ENCODE measurements around the gene QDPR.

Gene QDPR

DNA sequence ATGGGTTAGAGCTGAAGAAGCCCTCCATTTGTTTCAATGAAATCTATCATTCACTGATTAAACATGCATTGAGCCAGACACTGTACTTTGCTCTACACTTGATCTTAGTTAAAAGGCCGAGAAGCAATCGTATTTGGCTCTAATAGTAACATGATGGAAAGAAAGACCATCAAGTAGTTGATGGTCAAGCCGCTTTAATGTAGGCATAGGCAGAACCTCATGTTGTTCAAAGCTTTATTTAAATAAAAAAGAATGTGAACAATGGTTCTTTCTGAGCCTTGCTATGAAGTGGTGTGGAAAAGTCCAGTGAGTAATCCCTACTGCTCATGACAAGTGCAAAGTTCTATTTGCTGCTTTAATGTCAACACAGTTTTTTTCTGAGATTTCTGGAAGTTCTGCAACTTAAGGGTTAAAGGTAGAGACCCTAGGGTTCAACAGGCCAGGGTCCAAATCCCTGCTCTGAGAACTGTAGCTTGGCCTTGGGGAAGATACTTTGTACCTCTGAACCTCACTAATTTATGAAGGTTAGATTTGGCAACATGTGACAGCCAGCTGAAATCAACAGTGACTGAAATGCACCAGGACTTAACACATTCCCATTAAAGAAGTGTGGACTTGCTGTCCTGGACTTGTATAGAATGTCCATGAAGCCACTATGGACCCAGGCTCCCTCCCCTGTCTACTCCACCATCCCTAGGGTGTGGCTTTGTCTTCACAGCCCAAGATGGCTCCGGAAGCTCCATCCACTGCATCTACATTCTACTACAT is 47.2 kb upstream of the QDPR start:
- Histone ChIP-seq H3K27me3 (ENCODE audit: insufficient read depth, poor library complexity, severe bottlenecking) (peaks cover 2% of the 10 kb centered on the region), H3K27ac (replicated peaks) (no peak overlapping the region)

GRCh38 chr4:17557880-17558279 is 46.0 kb upstream of the QDPR start:
- no peak for TF ChIP-seq SPI1 (IDR thresholded peaks at IDR 0.05; ENCODE audit: borderline replicate concordance, low read depth)
- H3K27me3 ChIP-seq (ENCODE audit: insufficient read depth, poor library complexity, severe bottlenecking), result peaks cover 2% of the 10 kb centered on the region
- DNase-seq (ENCODE audit: low read depth in 1 of 2, low spot score in 1 of 2), result no peak
- H3K27ac ChIP-seq (replicated peaks), result no peak overlapping the region
- no peak overlapping the region for H3K4me3 ChIP-seq (replicated peaks; ENCODE audit: insufficient read depth, low read length)

More for the DNA sequence above, 47.2 kb upstream of the QDPR start:
- TF ChIP-seq, protein P1, sequence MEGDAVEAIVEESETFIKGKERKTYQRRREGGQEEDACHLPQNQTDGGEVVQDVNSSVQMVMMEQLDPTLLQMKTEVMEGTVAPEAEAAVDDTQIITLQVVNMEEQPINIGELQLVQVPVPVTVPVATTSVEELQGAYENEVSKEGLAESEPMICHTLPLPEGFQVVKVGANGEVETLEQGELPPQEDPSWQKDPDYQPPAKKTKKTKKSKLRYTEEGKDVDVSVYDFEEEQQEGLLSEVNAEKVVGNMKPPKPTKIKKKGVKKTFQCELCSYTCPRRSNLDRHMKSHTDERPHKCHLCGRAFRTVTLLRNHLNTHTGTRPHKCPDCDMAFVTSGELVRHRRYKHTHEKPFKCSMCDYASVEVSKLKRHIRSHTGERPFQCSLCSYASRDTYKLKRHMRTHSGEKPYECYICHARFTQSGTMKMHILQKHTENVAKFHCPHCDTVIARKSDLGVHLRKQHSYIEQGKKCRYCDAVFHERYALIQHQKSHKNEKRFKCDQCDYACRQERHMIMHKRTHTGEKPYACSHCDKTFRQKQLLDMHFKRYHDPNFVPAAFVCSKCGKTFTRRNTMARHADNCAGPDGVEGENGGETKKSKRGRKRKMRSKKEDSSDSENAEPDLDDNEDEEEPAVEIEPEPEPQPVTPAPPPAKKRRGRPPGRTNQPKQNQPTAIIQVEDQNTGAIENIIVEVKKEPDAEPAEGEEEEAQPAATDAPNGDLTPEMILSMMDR (IDR thresholded peaks at IDR 0.05; ENCODE audit: insufficient read depth, low read length), result no peak
- TF ChIP-seq POLR2AphosphoS5 (IDR thresholded peaks at IDR 0.05; ENCODE audit: low read depth) (no peak), SPI1 (IDR thresholded peaks at IDR 0.05; ENCODE audit: borderline replicate concordance, low read depth) (no peak), GABPA (IDR thresholded peaks at IDR 0.05; ENCODE audit: low read depth) (no peak)
- TF ChIP-seq, protein P2, sequence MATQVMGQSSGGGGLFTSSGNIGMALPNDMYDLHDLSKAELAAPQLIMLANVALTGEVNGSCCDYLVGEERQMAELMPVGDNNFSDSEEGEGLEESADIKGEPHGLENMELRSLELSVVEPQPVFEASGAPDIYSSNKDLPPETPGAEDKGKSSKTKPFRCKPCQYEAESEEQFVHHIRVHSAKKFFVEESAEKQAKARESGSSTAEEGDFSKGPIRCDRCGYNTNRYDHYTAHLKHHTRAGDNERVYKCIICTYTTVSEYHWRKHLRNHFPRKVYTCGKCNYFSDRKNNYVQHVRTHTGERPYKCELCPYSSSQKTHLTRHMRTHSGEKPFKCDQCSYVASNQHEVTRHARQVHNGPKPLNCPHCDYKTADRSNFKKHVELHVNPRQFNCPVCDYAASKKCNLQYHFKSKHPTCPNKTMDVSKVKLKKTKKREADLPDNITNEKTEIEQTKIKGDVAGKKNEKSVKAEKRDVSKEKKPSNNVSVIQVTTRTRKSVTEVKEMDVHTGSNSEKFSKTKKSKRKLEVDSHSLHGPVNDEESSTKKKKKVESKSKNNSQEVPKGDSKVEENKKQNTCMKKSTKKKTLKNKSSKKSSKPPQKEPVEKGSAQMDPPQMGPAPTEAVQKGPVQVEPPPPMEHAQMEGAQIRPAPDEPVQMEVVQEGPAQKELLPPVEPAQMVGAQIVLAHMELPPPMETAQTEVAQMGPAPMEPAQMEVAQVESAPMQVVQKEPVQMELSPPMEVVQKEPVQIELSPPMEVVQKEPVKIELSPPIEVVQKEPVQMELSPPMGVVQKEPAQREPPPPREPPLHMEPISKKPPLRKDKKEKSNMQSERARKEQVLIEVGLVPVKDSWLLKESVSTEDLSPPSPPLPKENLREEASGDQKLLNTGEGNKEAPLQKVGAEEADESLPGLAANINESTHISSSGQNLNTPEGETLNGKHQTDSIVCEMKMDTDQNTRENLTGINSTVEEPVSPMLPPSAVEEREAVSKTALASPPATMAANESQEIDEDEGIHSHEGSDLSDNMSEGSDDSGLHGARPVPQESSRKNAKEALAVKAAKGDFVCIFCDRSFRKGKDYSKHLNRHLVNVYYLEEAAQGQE (IDR thresholded peaks at IDR 0.05; ENCODE audit: insufficient replicate concordance, low read depth), result no peak
- H3K4me3 ChIP-seq (replicated peaks; ENCODE audit: insufficient read depth, low read length), result no peak overlapping the region
- no peak for DNase-seq (ENCODE audit: low read depth in 1 of 2, low spot score in 1 of 2)

- H3K27ac ChIP-seq (replicated peaks), result no peak overlapping the region
- peaks cover 2% of the 10 kb centered on the region for H3K27me3 ChIP-seq (ENCODE audit: insufficient read depth, poor library complexity, severe bottlenecking)
- no peak overlapping the region for H3K4me3 ChIP-seq (replicated peaks; ENCODE audit: insufficient read depth, low read length)
- TF ChIP-seq, protein P2 (IDR thresholded peaks at IDR 0.05; ENCODE audit: insufficient replicate concordance, low read depth), result no peak
- TF ChIP-seq POLR2AphosphoS5 (IDR thresholded peaks at IDR 0.05; ENCODE audit: low read depth), result no peak
- TF ChIP-seq, protein P1 (IDR thresholded peaks at IDR 0.05; ENCODE audit: insufficient read depth, low read length), result no peak
- no peak for TF ChIP-seq GABPA (IDR thresholded peaks at IDR 0.05; ENCODE audit: low read depth)
- no peak for TF ChIP-seq SPI1 (IDR thresholded peaks at IDR 0.05; ENCODE audit: borderline replicate concordance, low read depth)
- DNase-seq (ENCODE audit: low read depth in 1 of 2, low spot score in 1 of 2), result no peak
Observed at GRCh38 chr4:17556498-17556897, 44.6 kb upstream of the QDPR start.

DNA sequence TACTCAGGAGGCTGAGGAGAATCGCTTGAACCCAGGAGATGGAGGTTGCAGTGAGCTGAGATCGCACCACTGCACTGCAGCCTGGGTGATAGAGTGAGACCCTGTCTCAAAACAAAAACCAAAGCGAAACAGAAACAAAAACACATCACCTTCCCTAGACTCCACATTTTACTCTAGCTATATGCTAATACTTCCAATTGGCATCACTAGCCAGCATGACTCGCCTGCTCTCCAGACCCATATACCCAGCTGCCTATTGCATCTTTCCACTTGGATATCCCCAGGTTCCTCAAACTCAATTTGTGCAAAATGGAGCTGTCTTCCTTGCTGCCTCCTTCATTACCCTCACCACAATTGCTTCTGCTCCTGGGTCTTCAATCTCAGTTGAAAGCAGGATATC is 42.7 kb upstream of the QDPR start:
- no peak for DNase-seq (ENCODE audit: low read depth in 1 of 2, low spot score in 1 of 2)
- TF ChIP-seq, protein P1 (IDR thresholded peaks at IDR 0.05; ENCODE audit: insufficient read depth, low read length), result no peak
- TF ChIP-seq, protein P2 (IDR thresholded peaks at IDR 0.05; ENCODE audit: insufficient replicate concordance, low read depth), result no peak
- TF ChIP-seq SPI1 (IDR thresholded peaks at IDR 0.05; ENCODE audit: borderline replicate concordance, low read depth), result no peak
- no peak for TF ChIP-seq GABPA (IDR thresholded peaks at IDR 0.05; ENCODE audit: low read depth)
- no peak for TF ChIP-seq POLR2AphosphoS5 (IDR thresholded peaks at IDR 0.05; ENCODE audit: low read depth)
- Histone ChIP-seq H3K27me3 (ENCODE audit: insufficient read depth, poor library complexity, severe bottlenecking) (peaks cover 2% of the 10 kb centered on the region), H3K4me3 (replicated peaks; ENCODE audit: insufficient read depth, low read length) (no peak overlapping the region), H3K27ac (replicated peaks) (no peak overlapping the region)
